HepG2 (cell line): Measurements from ENCODE around the gene ADGRL1. TPM values are rescaled to one million over a fixed set of nuclear protein-coding genes. Genes with fewer than 3 reads are reported as not detected.

Source experiments
- AKAP8 ChIP-seq: sonication (generic); formaldehyde crosslinking; IDR thresholded peaks from 2 replicates; pipeline ENCODE4 v1.5.1; 2020; ENCODE audit warnings: mild to moderate bottlenecking, missing genetic modification reagents
- CREB3 ChIP-seq: sonication (generic); formaldehyde crosslinking; IDR thresholded peaks from 2 replicates; pipeline ENCODE4 v1.5.0; 2020; ENCODE audit warnings: missing genetic modification reagents
- ELF3 ChIP-seq: IDR thresholded peaks from 2 replicates; pipeline ENCODE4 v1.6.1; 2016; ENCODE audit warnings: missing genetic modification reagents, missing compliant biosample characterization
- GATAD1 ChIP-seq: IDR thresholded peaks from 2 replicates; pipeline ENCODE4 v1.6.1; 2016; ENCODE audit warnings: missing genetic modification reagents, missing compliant biosample characterization
- HCFC1 ChIP-seq: fragments of 150-350 bp; IDR thresholded peaks from 2 replicates; pipeline ENCODE4 v1.6.1; 2014; ENCODE audit warnings: low read depth, low read length
- HMG20A ChIP-seq: IDR thresholded peaks from 2 replicates; pipeline ENCODE4 v1.6.1; 2016; ENCODE audit warnings: borderline replicate concordance
- HMGXB4 ChIP-seq, 2 experiments: sonication (generic) in 1 of 2; formaldehyde crosslinking in 1 of 2; IDR thresholded peaks; 2 replicates each; pipeline versions ENCODE4 v1.4.0 to v1.6.1; 2018 to 2020; ENCODE audit warnings: missing genetic modification reagents in 2 of 2, borderline replicate concordance in 1 of 2, low read depth in 1 of 2, mild to moderate bottlenecking in 1 of 2, missing biosample characterization in 1 of 2
- HNRNPK ChIP-seq: fragments of 200-400 bp; formaldehyde crosslinking; IDR thresholded peaks from 2 replicates; pipeline ENCODE4 v1.6.1; 2018; ENCODE audit warnings: low read length, low read depth, moderate library complexity, mild to moderate bottlenecking; ENCODE audit not compliant: poor library complexity, severe bottlenecking
- MTA3 ChIP-seq: sonication (generic); formaldehyde crosslinking; IDR thresholded peaks from 2 replicates; pipeline ENCODE4 v1.4.0; 2020; ENCODE audit warnings: missing genetic modification reagents
- RBAK ChIP-seq: sonication (generic); formaldehyde crosslinking; IDR thresholded peaks from 2 replicates; pipeline ENCODE4 v1.5.1; 2020; ENCODE audit warnings: mild to moderate bottlenecking, missing genetic modification reagents
- YY1 ChIP-seq: IDR thresholded peaks from 2 replicates; pipeline ENCODE4 v1.6.1; 2011; ENCODE audit warnings: low read length, low read depth, moderate library complexity, mild to moderate bottlenecking; ENCODE audit not compliant: insufficient read depth, insufficient replicate concordance
- ZFX ChIP-seq: sonication (generic); formaldehyde crosslinking; IDR thresholded peaks from 2 replicates; pipeline ENCODE4 v1.4.0; 2020; ENCODE audit warnings: mild to moderate bottlenecking, low read depth, missing genetic modification reagents, moderate library complexity
- ZNF256 ChIP-seq: sonication (generic); formaldehyde crosslinking; conservative IDR thresholded peaks from 2 replicates; pipeline ENCODE4 v1.4.0; 2020; ENCODE audit warnings: missing genetic modification reagents
- ZNF33A ChIP-seq: sonication (generic); formaldehyde crosslinking; IDR thresholded peaks from 2 replicates; pipeline ENCODE4 v1.5.1; 2020; ENCODE audit warnings: missing genetic modification reagents, mild to moderate bottlenecking, moderate library complexity, borderline replicate concordance
- ZNF510 ChIP-seq: sonication (generic); formaldehyde crosslinking; IDR thresholded peaks from 2 replicates; pipeline ENCODE4 v1.4.0; 2020; ENCODE audit warnings: low read depth, mild to moderate bottlenecking, missing genetic modification reagents
- ZNF670 ChIP-seq: sonication (generic); formaldehyde crosslinking; IDR thresholded peaks from 2 replicates; pipeline ENCODE4 v1.8.0; 2022; ENCODE audit warnings: mild to moderate bottlenecking, missing genetic modification reagents, borderline replicate concordance
- ZNF678 ChIP-seq: sonication (generic); formaldehyde crosslinking; IDR thresholded peaks from 2 replicates; pipeline ENCODE4 v1.4.0; 2020; ENCODE audit warnings: mild to moderate bottlenecking, missing genetic modification reagents
- polyA plus RNA-seq, 8 experiments: library from polyadenylated mRNA; depleted of rRNA in 3 of 8; stranded (reverse) in 7 of 8; unstranded in 1 of 8; fragments of >200 nt; fragmentation: Illumina TruSeq in 4 of 8; extraction: Trizol in 4 of 8; gene quantifications; 2 replicates each; pipeline versions ENCODE4 v1.2.1 to v1.2.3, GENCODE V29; 2011 to 2016; ENCODE audit warnings: low read depth in 4 of 8, missing spikeins in 1 of 8, mixed read lengths in 1 of 8; ENCODE audit not compliant: insufficient read depth in 1 of 8
- total RNA-seq, 5 experiments: library from RNA; depleted of rRNA; stranded (reverse); fragments of >200 nt; fragmentation: Illumina TruSeq; extraction: Trizol; gene quantifications; 2 replicates each; pipeline ENCODE4 v1.2.3, GENCODE V29; 2016; ENCODE audit warnings: low read depth in 1 of 5
- TF ChIP-seq, protein P1 (sequence below): sonication (generic); formaldehyde crosslinking; IDR thresholded peaks from 2 replicates; pipeline ENCODE4 v1.4.0; 2020; ENCODE audit warnings: mild to moderate bottlenecking, missing genetic modification reagents
- TF ChIP-seq, protein P2 (sequence below): conservative IDR thresholded peaks from 2 replicates; pipeline ENCODE4 v1.6.1; 2018; ENCODE audit warnings: missing genetic modification reagents
- TF ChIP-seq, protein P3 (sequence below): IDR thresholded peaks from 2 replicates; pipeline ENCODE4 v1.6.1; 2016; ENCODE audit warnings: mild to moderate bottlenecking

ADGRL1 gene
- total and polyA plus RNA-seq, 2 of the 13 experiments (the other 11 are each of a cell fraction or from before 2014, with no cell fraction given), result 0.49 to 1.7 TPM

DNA sequence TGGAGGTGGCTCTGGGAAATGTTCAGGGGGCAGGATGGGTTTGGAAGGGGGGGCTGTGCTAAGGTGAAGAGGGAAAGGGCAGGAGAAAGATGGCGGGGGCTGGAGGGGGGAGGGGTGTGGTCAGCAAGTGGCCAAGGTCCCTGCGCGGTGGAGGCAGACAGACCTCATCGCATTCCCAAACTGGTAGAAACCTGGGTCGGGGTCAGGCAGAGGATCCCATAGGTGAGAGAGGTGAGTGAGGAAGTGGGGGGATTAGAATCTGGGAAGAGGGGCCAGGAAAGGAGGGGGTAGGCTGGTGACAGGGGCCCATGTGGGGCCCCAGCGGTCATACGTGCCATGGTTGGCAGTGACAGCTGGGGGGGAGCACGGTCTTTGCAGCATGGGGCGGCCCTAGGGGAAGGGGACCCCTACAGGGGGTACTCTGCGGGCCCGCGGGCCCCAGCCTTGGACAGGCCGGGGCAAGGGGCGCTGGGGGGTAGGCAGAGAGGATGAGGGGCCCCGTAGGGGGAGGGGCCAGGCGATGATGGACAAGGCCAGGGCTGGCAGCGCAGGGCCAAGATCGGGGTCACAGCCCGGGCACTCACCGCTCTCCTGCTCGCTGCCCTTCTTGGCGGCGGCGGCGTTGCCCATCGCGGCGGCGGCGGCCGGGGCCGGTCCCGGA lies 88.9 kb downstream of the ADGRL1 start (continued):
- TF ChIP-seq CREB3 (CRISPR knock-in tag) (no peak), ELF3 (no peak), ZFX (CRISPR knock-in tag) (peak; percentile 27; the same call in 1 of the 2 replicates), ZNF33A (no peak), ZNF510 (CRISPR knock-in tag) (no peak), ZNF670 (CRISPR knock-in tag) (no peak), ZNF256 (CRISPR knock-in tag) (no peak), YY1 (peak; percentile 61), HCFC1 (no peak), AKAP8 (CRISPR knock-in tag) (no peak), GATAD1 (CRISPR knock-in tag) (no peak), RBAK (CRISPR knock-in tag) (no peak), MTA3 (no peak), HMGXB4 (CRISPR knock-in tag; IDR thresholded peaks at IDR 0.05; ENCODE audit: borderline replicate concordance in 1 of 2, low read depth in 1 of 2) (no peak), HNRNPK (peak; percentile 78), ZNF678 (CRISPR knock-in tag) (no peak), HMG20A (CRISPR knock-in tag) (no peak)
- TF ChIP-seq, protein P1, sequence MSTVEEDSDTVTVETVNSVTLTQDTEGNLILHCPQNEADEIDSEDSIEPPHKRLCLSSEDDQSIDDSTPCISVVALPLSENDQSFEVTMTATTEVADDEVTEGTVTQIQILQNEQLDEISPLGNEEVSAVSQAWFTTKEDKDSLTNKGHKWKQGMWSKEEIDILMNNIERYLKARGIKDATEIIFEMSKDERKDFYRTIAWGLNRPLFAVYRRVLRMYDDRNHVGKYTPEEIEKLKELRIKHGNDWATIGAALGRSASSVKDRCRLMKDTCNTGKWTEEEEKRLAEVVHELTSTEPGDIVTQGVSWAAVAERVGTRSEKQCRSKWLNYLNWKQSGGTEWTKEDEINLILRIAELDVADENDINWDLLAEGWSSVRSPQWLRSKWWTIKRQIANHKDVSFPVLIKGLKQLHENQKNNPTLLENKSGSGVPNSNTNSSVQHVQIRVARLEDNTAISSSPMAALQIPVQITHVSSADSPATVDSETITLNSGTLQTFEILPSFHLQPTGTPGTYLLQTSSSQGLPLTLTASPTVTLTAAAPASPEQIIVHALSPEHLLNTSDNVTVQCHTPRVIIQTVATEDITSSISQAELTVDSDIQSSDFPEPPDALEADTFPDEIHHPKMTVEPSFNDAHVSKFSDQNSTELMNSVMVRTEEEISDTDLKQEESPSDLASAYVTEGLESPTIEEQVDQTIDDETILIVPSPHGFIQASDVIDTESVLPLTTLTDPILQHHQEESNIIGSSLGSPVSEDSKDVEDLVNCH (CRISPR knock-in tag), result no peak
- TF ChIP-seq, protein P2, sequence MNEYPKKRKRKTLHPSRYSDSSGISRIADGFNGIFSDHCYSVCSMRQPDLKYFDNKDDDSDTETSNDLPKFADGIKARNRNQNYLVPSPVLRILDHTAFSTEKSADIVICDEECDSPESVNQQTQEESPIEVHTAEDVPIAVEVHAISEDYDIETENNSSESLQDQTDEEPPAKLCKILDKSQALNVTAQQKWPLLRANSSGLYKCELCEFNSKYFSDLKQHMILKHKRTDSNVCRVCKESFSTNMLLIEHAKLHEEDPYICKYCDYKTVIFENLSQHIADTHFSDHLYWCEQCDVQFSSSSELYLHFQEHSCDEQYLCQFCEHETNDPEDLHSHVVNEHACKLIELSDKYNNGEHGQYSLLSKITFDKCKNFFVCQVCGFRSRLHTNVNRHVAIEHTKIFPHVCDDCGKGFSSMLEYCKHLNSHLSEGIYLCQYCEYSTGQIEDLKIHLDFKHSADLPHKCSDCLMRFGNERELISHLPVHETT (CRISPR knock-in tag), result no peak
- TF ChIP-seq, protein P3, sequence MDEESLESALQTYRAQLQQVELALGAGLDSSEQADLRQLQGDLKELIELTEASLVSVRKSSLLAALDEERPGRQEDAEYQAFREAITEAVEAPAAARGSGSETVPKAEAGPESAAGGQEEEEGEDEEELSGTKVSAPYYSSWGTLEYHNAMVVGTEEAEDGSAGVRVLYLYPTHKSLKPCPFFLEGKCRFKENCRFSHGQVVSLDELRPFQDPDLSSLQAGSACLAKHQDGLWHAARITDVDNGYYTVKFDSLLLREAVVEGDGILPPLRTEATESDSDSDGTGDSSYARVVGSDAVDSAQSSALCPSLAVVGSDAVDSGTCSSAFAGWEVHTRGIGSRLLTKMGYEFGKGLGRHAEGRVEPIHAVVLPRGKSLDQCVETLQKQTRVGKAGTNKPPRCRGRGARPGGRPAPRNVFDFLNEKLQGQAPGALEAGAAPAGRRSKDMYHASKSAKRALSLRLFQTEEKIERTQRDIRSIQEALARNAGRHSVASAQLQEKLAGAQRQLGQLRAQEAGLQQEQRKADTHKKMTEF (CRISPR knock-in tag), result no peak
